Measurements from ENCODE around the gene TACO1. TPM values are rescaled to one million over a fixed set of nuclear protein-coding genes. Genes with fewer than 3 reads are reported as not detected.

The TACO1 gene
- total and polyA plus RNA-seq, 2 of the 8 experiments (the other 6 are each of a cell fraction or from before 2014, with no cell fraction given): 19.1 to 23.6 TPM

- Histone ChIP-seq H3K4ac (replicated peaks; ENCODE audit: insufficient read length, low read depth, low read length) (no peak overlapping the region), H3K4me1 (replicated peaks in 1 of 4; ENCODE audit: control insufficient read depth in 3 of 4, insufficient read depth in 4 of 4, low read length in 3 of 4) (no peaks in the 10 kb centered on the region), H4K91ac (replicated peaks; ENCODE audit: insufficient read length, low read length) (no peak overlapping the region), H4K8ac (ENCODE audit: extremely low read depth, insufficient read depth, low read length) (no peak overlapping the region), H2AFZ (ENCODE audit: low read length) (no peak overlapping the region), H3K14ac (ENCODE audit: insufficient read length) (no peak overlapping the region), H3K18ac (ENCODE audit: extremely low read depth, low read length) (no peak overlapping the region), H3K56ac (replicated peaks; ENCODE audit: insufficient read length, low read depth, low read length) (no peak overlapping the region), H3K4me2 (ENCODE audit: insufficient read depth in 1 of 2, low read depth in 2 of 2, low read length in 2 of 2) (no peak overlapping the region), H2BK20ac (ENCODE audit: low read length) (no peak overlapping the region), H3K4me3 (ENCODE audit: extremely low read depth in 1 of 4, insufficient read depth in 2 of 4, low read depth in 3 of 4, low read length in 4 of 4) (no peak overlapping the region), H2BK15ac (ENCODE audit: low read length) (no peak overlapping the region), H2BK120ac (replicated peaks; ENCODE audit: low read depth, low read length) (no peak overlapping the region), H2AK5ac (ENCODE audit: low read depth, low read length) (no peak overlapping the region), H3K9ac (replicated peaks in 1 of 4; ENCODE audit: extremely low read depth in 1 of 4, low read depth in 3 of 4, low read length in 3 of 4) (no peak overlapping the region), H3K9me3 (ENCODE audit: insufficient read depth in 2 of 2, low read depth in 1 of 2, low read length in 1 of 2) (no peaks in the 10 kb centered on the region), H4K20me1 (replicated peaks in 1 of 2; ENCODE audit: control insufficient read depth in 1 of 2, insufficient read depth in 2 of 2, low read length in 2 of 2) (peaks cover 0 to 2% of the 10 kb centered on the region in 2 experiments), H4K5ac (ENCODE audit: insufficient read length, low read depth, low read length) (no peak overlapping the region), H3K36me3 (ENCODE audit: control insufficient read depth in 2 of 4, insufficient read depth in 4 of 4, low read length in 3 of 4) (peaks cover 0 to 7% (median 0%) of the 10 kb centered on the region in 4 experiments; a peak in 2 of 8 replicates), H3K23me2 (ENCODE audit: low read depth, low read length) (no peaks in the 10 kb centered on the region), H3K27me3 (replicated peaks in 1 of 4; ENCODE audit: control insufficient read depth in 3 of 4, extremely low read depth in 1 of 4, insufficient read depth in 3 of 4, low read length in 3 of 4) (no peaks in the 10 kb centered on the region), H3K79me1 (ENCODE audit: low read depth, low read length) (no peaks in the 10 kb centered on the region), H2BK5ac (ENCODE audit: low read depth, low read length) (no peak overlapping the region), H3K23ac (ENCODE audit: insufficient read length) (no peak overlapping the region), H2BK12ac (ENCODE audit: low read depth, low read length) (no peak overlapping the region), H3K79me2 (ENCODE audit: control insufficient read depth in 1 of 2, insufficient read depth in 2 of 2, low read length in 2 of 2) (no peaks in the 10 kb centered on the region), H3K27ac (ENCODE audit: low read depth, low read length) (no peak overlapping the region)
- 94% methylated on average over 4 of the region's 4 CpGs; no CpG with 5 or more reads in 1 of the 2 experiments for WGBS, 2 experiments (ENCODE audit: extremely low coverage in 1 of 2, insufficient coverage in 1 of 2, insufficient read length in 1 of 2, insufficient replicate concordance in 2 of 2, low coverage in 1 of 2, low lambda C conversion rate in 2 of 2, missing lambda C conversion rate in 1 of 2)
- POLR2A ChIA-PET (ENCODE audit: partially characterized antibody): no interaction called here
- DNase-seq (ENCODE audit: low read depth in 1 of 2, low spot score in 2 of 2) (no peak), FAIRE-seq (no peak)
- CTCF ChIA-PET (ENCODE audit: partially characterized antibody): interaction anchor here (1.2 to 2.4 kb wide), 4 partner anchors 10 to 56 kb away, joined by 3 to 6 read pairs (median 4); no protein-coding TSS in a partner anchor
- TF ChIP-seq CBX8 (IDR thresholded peaks at IDR 0.05; ENCODE audit: borderline replicate concordance, low read depth, low read length): no peak
- no peak for TF ChIP-seq NRF1 (IDR thresholded peaks at IDR 0.05; ENCODE audit: low read depth, low read length)
- TF ChIP-seq RAD21 (IDR thresholded peaks at IDR 0.05 in 1 of 2, conservative IDR thresholded peaks at IDR 0.05 in 1 of 2; ENCODE audit: low read depth in 2 of 2, low read length in 2 of 2): no peak
- no peak for TF ChIP-seq CHD2 (IDR thresholded peaks at IDR 0.05; ENCODE audit: low read length)
- TF ChIP-seq TEAD4 (IDR thresholded peaks at IDR 0.05; ENCODE audit: low read depth, low read length): no peak
- no peak for TF ChIP-seq CTCF (IDR thresholded peaks at IDR 0.05; ENCODE audit: control extremely low read depth in 1 of 3, insufficient read depth in 1 of 3, low read depth in 1 of 3, low read length in 3 of 3)
- TF ChIP-seq TCF12 (IDR thresholded peaks at IDR 0.05; ENCODE audit: low read depth, low read length): no peak
These were observed 39.3 kb downstream of the TACO1 start for GRCh38 chr17:63640038-63640437.
